ENCODE data around the gene DERA.

GRCh38 chr12:16086942-16087341 is 175.8 kb downstream of the DERA start:
- TF ChIP-seq CTCF (IDR thresholded peaks at IDR 0.05; ENCODE audit: insufficient read depth, low read length, poor library complexity, severe bottlenecking) (no peak), EZH2phosphoT487 (conservative IDR thresholded peaks at IDR 0.05; ENCODE audit: low read length) (no peak)

All from SU-DHL-6 (cell line).